Glutamatergic neuron (in vitro differentiated cells): ENCODE measurements around the gene SPIN4. TPM values are rescaled to one million over a fixed set of nuclear protein-coding genes. Genes with fewer than 3 reads are reported as not detected.
"Not testable (repeated sequence)": the region's sequence is repeated elsewhere in the genome, so short reads cannot be mapped to it uniquely, and the experiment has no call there.

Experiments used
- DNase-seq: peaks from one replicate; pipeline ENCODE4 v3.0.0; 2022
- H3K27ac Mint-ChIP-seq: one replicate; pipeline ENCODE4 v1.8.0; 2020; ENCODE audit warnings: mild to moderate bottlenecking, mixed read lengths, inconsistent platforms; ENCODE audit not compliant: unreplicated experiment
- H3K27me3 Mint-ChIP-seq: one replicate; pipeline ENCODE4 v1.8.0; 2020; ENCODE audit warnings: mild to moderate bottlenecking, moderate library complexity, mixed read lengths, inconsistent platforms; ENCODE audit not compliant: unreplicated experiment
- H3K36me3 Mint-ChIP-seq: one replicate; pipeline ENCODE4 v1.8.0; 2020; ENCODE audit warnings: mild to moderate bottlenecking, mixed read lengths, inconsistent platforms; ENCODE audit not compliant: unreplicated experiment
- H3K4me1 Mint-ChIP-seq: one replicate; pipeline ENCODE4 v1.8.0; 2020; ENCODE audit warnings: mild to moderate bottlenecking, low read depth, mixed read lengths, inconsistent platforms; ENCODE audit not compliant: unreplicated experiment
- H3K4me3 Mint-ChIP-seq: one replicate; pipeline ENCODE4 v1.8.0; 2020; ENCODE audit warnings: mild to moderate bottlenecking, mixed read lengths, inconsistent platforms; ENCODE audit not compliant: unreplicated experiment
- H3K9me3 Mint-ChIP-seq: one replicate; pipeline ENCODE4 v1.8.0; 2020; ENCODE audit warnings: mild to moderate bottlenecking, moderate library complexity, mixed read lengths, inconsistent platforms; ENCODE audit not compliant: unreplicated experiment
- long read RNA-seq: library from polyadenylated mRNA; unstranded; transcript quantifications from one replicate; pipeline ENCODE4 v2.0.0, GENCODE V29; 2020; ENCODE audit not compliant: unreplicated experiment
- total RNA-seq: library from RNA; stranded (reverse); fragmentation: NEBNext Ultra II Directional; extraction: Animal tissue kit (Norgen Biotek cat#: 25700); gene quantifications from one replicate; pipeline ENCODE4 v1.2.1, GENCODE V29; 2021; ENCODE audit not compliant: unreplicated experiment
- TF ChIP-seq, protein P1 (sequence below): fragments of 200-600 bp; sonication (generic); IDR thresholded peaks from one replicate; pipeline ENCODE4 v1.5.0; 2021; ENCODE audit not compliant: partially characterized antibody, unreplicated experiment

Gene SPIN4
- 5.5 TPM for total RNA-seq
- long read RNA-seq: 0 reads

DNA sequence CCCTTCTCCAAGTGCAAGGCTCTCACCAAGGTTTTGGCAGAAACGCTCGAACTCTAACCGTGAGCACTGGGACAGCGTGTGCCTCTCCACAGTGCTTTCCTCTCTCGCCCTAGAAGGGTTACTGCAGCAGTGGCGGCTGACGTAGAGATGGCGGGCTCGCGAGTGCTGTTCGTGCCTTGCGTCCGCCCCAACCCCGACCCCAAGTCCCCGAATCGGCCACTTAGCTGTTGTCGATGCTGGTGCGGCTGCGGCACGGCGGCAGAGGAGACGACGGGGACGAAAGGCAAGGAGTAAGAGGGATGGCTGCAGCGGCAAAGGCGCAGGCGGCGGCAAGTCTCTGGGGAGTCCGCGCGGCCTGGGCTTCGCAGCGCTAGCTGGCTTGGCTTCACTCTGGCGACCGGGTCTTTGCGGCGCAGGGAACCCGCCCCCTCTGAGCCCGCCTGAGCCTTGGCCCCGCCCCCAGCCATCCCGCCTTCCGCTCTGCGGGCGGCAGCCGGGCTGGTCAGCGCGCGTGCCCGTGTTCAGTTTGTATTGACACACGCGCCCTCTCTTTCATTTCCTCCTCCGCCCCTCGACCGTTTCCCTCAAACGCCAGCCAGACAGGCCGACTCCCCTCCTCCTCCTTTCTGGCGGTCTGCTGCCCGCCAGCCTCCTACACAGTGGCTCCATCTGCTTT is at the start of gene SPIN4:
Gene SPIN4 (minus strand): TSS at position 392 of the 676 bp plus-strand sequence. CDS start 513 bp downstream, outside the sequence.
- peak; percentile 92 for DNase-seq
- H3K4me3 Mint-ChIP-seq: peak within 1 kb of the TSS; percentile 98
- peaks cover 5% of the 10 kb centered on the region for H3K9me3 Mint-ChIP-seq
- H3K36me3 Mint-ChIP-seq: no peaks in the 10 kb centered on the region
- peaks cover 4% of the 10 kb centered on the region for H3K4me1 Mint-ChIP-seq
- peak within 1 kb of the TSS; percentile 92 for H3K27ac Mint-ChIP-seq
- peaks cover 1% of the 10 kb centered on the region for H3K27me3 Mint-ChIP-seq
- TF ChIP-seq, protein P1, sequence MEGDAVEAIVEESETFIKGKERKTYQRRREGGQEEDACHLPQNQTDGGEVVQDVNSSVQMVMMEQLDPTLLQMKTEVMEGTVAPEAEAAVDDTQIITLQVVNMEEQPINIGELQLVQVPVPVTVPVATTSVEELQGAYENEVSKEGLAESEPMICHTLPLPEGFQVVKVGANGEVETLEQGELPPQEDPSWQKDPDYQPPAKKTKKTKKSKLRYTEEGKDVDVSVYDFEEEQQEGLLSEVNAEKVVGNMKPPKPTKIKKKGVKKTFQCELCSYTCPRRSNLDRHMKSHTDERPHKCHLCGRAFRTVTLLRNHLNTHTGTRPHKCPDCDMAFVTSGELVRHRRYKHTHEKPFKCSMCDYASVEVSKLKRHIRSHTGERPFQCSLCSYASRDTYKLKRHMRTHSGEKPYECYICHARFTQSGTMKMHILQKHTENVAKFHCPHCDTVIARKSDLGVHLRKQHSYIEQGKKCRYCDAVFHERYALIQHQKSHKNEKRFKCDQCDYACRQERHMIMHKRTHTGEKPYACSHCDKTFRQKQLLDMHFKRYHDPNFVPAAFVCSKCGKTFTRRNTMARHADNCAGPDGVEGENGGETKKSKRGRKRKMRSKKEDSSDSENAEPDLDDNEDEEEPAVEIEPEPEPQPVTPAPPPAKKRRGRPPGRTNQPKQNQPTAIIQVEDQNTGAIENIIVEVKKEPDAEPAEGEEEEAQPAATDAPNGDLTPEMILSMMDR: no peak

DNA sequence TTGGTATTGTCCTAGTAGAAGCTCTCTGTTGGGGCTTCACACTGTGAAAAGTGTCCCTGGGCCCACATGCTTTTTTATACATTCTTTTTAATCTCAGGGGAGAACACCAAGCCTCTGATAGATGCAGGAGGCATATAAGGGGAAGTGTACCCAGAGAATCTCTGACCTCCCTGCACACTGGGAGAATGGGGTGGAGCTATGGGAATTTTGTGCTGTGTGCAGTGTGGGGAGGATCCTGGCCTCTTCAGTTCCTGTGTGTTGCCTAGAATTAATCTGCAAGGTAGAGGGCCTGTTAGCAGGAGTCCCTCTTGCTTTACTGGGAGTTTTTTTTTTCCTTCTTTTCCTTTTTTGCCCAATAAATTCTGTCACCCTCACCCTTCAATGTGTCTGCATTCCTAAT is 49.2 kb upstream of the SPIN4 start:
- no peaks in the 10 kb centered on the region for H3K36me3 Mint-ChIP-seq
- H3K27me3 Mint-ChIP-seq: no peaks in the 10 kb centered on the region
- TF ChIP-seq, protein P1: no peak
- H3K4me1 Mint-ChIP-seq: no peaks in the 10 kb centered on the region
- H3K27ac Mint-ChIP-seq: no peak overlapping the region
- no peak overlapping the region for H3K4me3 Mint-ChIP-seq
- no peak for DNase-seq
- peaks cover 1% of the 10 kb centered on the region for H3K9me3 Mint-ChIP-seq

DNA sequence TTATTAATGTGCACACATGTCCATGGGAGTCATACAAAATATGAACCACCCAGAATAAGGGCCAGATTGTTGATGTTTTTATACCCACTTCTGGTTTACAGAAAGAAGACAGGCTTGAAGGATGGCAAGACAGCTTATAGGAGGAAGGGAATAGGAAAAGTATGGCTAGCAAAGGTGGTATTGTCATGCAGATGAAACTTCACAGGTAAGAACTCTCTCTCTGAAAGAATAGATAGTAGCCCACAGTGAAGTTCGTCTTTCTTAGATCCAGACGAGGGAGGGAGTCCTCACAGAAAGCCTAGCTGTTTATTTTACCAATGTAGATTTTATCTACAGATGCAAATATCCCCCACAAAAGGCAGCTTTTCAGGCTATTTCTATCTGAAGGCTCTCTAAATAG is 43.7 kb upstream of the SPIN4 start:
- Mint-ChIP-seq H3K27me3 (no peaks in the 10 kb centered on the region), H3K36me3 (no peaks in the 10 kb centered on the region), H3K4me3 (no peak overlapping the region), H3K27ac (no peak overlapping the region), H3K9me3 (peaks cover 1% of the 10 kb centered on the region), H3K4me1 (no peaks in the 10 kb centered on the region)
- no peak for DNase-seq
- TF ChIP-seq, protein P1: no peak

DNA sequence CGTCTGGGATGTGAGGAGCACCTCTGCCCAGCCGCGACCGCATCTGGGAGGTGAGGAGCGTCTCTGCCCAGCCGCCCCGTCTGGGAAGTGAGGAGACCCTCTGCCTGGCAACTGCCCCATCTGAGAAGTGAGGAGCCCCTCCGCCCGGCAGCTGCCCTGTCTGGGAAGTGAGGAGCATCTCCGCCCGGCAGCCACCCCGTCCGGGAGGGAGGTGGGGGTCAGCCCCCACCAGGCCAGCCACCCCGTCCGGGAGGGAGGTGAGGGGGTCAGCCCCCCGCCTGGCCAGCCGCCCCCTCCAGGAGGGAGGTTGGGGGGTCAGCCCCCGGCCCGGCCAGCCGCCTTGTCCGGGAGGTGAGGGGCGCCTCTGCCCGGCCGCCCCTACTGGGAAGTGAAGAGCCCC is 42.0 kb upstream of the SPIN4 start:
- H3K36me3 Mint-ChIP-seq, H3K27me3 Mint-ChIP-seq, H3K9me3 Mint-ChIP-seq, H3K4me1 Mint-ChIP-seq, DNase-seq, H3K27ac Mint-ChIP-seq, H3K4me3 Mint-ChIP-seq: not testable (repeated sequence)

DNA sequence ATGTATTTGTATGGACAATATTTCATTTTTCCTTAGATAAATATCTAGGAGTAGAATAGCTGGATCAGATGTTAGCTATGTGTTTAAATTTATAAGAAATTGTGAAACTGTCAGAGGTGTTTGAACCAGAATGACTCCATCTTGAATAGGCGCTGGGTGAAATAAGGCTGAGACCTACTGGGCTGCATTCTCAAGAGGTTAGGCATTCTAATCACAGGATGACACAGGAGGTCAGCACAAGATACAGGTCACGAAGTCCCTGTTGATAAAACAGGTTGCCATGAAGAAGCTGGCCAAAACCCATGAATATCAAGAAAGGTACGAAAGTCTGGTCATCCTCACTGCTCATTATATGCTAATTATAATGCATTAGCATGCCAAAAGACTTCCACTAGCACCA is 36.3 kb upstream of the SPIN4 start:
- DNase-seq: no peak
- H3K4me1 Mint-ChIP-seq: no peaks in the 10 kb centered on the region
- TF ChIP-seq, protein P1: no peak
- H3K9me3 Mint-ChIP-seq: peaks cover 1% of the 10 kb centered on the region
- H3K4me3 Mint-ChIP-seq: no peak overlapping the region
- no peak overlapping the region for H3K27ac Mint-ChIP-seq
- no peaks in the 10 kb centered on the region for H3K27me3 Mint-ChIP-seq
- H3K36me3 Mint-ChIP-seq: no peaks in the 10 kb centered on the region

DNA sequence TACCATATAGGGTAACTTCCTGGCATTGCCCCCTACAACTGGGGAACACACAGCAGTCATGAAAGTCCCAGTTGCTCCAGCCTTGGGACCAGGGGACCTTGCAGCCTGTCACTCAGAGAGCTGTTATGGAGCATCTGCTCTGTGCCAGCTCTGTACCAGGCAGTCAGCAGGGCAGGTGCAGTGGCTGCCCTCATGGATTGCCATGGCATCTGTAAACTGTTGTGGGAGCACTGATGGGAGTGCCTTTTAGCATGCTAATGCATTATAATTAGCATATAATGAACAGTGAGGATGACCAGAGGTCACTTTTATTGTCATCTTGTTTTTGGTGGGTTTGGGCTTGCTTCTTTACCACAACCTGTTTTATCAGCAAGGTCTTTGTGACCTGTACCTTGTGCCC is 33.1 kb upstream of the SPIN4 start:
- H3K4me1 Mint-ChIP-seq, H3K27me3 Mint-ChIP-seq, H3K4me3 Mint-ChIP-seq, H3K9me3 Mint-ChIP-seq, H3K27ac Mint-ChIP-seq, H3K36me3 Mint-ChIP-seq, DNase-seq: not testable (repeated sequence)

DNA sequence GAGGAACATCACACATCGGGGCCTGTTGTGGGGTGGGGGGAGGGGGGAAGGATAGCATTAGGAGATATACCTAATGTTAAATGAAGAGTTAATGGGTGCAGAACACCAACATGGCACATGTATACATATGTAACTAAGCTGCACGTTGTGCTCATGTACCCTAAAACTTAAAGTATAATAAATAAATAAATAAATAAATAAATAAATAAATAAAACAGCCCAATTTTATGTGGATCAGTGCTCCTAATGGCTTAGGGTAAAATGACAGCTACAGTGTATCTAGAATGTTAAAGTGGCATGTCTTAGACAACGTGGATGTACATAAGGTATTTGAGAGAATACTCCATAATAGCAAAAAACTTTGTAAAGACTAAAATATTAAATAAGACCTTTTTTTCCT is 21.9 kb upstream of the SPIN4 start:
- H3K9me3 Mint-ChIP-seq, H3K4me1 Mint-ChIP-seq, DNase-seq, H3K27ac Mint-ChIP-seq, H3K27me3 Mint-ChIP-seq, H3K36me3 Mint-ChIP-seq, H3K4me3 Mint-ChIP-seq: not testable (repeated sequence)

DNA sequence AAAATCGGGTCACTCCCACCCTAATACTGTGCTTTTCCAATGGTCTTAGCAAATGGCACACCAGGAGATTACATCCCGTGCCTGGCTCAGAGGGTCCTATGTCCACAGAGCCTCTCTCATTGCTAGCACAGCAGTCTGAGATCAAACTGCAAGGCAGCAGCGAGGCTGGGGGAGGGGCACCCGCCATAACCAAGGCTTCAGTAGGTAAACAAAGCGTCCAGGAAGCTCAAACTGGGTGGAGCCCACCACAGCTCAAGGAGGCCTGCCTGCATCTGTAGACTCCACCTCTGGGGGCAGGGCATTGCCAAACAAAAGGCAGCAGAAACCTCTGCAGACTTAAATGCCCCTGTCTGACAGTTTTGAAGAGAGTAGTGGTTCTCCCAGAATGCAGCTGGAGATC is 16.6 kb upstream of the SPIN4 start:
- not testable (repeated sequence) for H3K27ac Mint-ChIP-seq, DNase-seq, H3K4me1 Mint-ChIP-seq, H3K36me3 Mint-ChIP-seq, H3K27me3 Mint-ChIP-seq, H3K4me3 Mint-ChIP-seq, H3K9me3 Mint-ChIP-seq
